Measurements from ENCODE around the gene DGAT2L6. TPM values are rescaled to one million over a fixed set of nuclear protein-coding genes. Genes with fewer than 3 reads are reported as not detected.
A peak's percentile ranks its signal among the peaks of the same experiment; 100 is the strongest.

The DGAT2L6 gene, protein sequence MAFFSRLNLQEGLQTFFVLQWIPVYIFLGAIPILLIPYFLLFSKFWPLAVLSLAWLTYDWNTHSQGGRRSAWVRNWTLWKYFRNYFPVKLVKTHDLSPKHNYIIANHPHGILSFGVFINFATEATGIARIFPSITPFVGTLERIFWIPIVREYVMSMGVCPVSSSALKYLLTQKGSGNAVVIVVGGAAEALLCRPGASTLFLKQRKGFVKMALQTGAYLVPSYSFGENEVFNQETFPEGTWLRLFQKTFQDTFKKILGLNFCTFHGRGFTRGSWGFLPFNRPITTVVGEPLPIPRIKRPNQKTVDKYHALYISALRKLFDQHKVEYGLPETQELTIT
- total RNA-seq (not detected in 2 replicates), polyA plus RNA-seq (0.16 TPM in 1 of 2 replicates, not detected in the other)

DNA sequence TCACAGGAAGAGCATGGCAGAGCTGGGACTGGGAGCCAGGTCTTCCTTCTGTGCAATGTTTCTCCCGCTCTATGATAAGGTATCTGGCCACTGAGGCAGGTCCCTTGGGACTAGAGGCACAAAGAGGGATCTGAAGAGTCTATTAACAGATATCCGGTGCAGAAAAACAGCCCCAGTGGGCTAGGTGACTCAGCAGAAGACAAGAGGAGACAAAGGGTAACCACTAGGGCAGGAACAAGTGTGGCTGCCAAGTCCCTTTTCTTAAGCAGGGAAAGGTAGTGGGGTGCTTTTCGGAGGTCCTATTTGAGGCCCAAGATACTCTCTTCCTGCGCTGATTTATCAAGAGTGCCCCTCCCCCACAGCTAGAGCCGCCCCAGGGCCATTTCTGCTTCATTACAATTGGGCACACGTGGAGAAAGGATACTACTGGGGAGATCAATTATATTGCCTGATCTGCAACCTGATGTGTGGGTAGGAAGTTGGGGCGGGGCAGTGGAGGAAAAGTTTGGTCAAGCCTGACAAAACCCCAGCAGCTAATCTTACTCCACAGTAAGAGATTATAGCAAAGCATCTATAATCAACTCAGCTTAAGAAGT, at the start of gene DGAT2L6:
TSS of gene DGAT2L6 (plus strand) at position 546 of the 596 bp plus-strand sequence. CDS start 100 bp downstream, outside the sequence.
- no peak within 1 kb of the TSS for H3K4me3 ChIP-seq
- no peaks in the 10 kb centered on the region for H3K9me2 ChIP-seq (replicated peaks; ENCODE audit: insufficient read depth)
- H3K4me1 ChIP-seq (ENCODE audit: insufficient read depth), result no peaks in the 10 kb centered on the region
- no peaks in the 10 kb centered on the region for H3K27me3 ChIP-seq
- no peak within 1 kb of the TSS for H3K27ac ChIP-seq
- no peaks in the 10 kb centered on the region for H3K9me3 ChIP-seq (ENCODE audit: low read depth)
- no peaks in the 10 kb centered on the region for H4K20me1 ChIP-seq (ENCODE audit: insufficient read depth, poor library complexity, severe bottlenecking)
- no peak for DNase-seq (ENCODE audit: low spot score)
- H3K36me3 ChIP-seq (replicated peaks; ENCODE audit: insufficient read depth, low read depth), result no peaks in the 10 kb centered on the region
- H3K79me2 ChIP-seq, result no peaks in the 10 kb centered on the region
- WGBS (ENCODE audit: low lambda C conversion rate, missing lambda C conversion rate), result 58% methylated on average over 7 of the region's 7 CpGs
- no peak within 1 kb of the TSS for H2AFZ ChIP-seq
- no peak within 1 kb of the TSS for H3K4me2 ChIP-seq
- TF ChIP-seq EZH2 (IDR thresholded peaks at IDR 0.05; ENCODE audit: borderline replicate concordance), result no peak
- TF ChIP-seq, protein P1, sequence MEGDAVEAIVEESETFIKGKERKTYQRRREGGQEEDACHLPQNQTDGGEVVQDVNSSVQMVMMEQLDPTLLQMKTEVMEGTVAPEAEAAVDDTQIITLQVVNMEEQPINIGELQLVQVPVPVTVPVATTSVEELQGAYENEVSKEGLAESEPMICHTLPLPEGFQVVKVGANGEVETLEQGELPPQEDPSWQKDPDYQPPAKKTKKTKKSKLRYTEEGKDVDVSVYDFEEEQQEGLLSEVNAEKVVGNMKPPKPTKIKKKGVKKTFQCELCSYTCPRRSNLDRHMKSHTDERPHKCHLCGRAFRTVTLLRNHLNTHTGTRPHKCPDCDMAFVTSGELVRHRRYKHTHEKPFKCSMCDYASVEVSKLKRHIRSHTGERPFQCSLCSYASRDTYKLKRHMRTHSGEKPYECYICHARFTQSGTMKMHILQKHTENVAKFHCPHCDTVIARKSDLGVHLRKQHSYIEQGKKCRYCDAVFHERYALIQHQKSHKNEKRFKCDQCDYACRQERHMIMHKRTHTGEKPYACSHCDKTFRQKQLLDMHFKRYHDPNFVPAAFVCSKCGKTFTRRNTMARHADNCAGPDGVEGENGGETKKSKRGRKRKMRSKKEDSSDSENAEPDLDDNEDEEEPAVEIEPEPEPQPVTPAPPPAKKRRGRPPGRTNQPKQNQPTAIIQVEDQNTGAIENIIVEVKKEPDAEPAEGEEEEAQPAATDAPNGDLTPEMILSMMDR (IDR thresholded peaks at IDR 0.05; ENCODE audit: poor library complexity), result no peak
- TF ChIP-seq EZH2phosphoT487 (IDR thresholded peaks at IDR 0.05; ENCODE audit: low read depth, severe bottlenecking, unreplicated experiment), result no peak

DNA sequence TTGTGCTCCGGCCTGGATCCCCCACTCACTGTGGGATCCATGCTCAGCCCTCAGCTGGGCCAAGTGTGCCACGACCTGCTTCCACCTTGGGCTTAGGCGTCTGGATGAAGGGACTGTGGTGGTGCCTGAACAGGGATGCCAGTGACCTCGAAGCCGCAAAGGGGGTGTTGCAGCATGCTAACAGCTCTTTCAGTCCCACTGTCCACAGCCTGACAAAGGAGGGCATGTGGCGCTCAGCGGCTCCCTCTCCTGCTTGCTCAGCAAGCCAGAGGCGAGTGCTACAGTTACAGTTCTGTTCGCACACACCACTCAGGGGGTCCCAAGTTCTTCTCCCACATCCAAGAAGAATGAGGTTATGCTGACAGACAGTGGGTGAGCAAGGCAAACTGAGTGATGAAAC, 49.2 kb upstream of the DGAT2L6 start:
- H3K27me3 ChIP-seq, result no peaks in the 10 kb centered on the region
- H3K36me3 ChIP-seq (replicated peaks; ENCODE audit: insufficient read depth, low read depth), result no peaks in the 10 kb centered on the region
- no peaks in the 10 kb centered on the region for H3K79me2 ChIP-seq
- H3K9me2 ChIP-seq (replicated peaks; ENCODE audit: insufficient read depth), result no peaks in the 10 kb centered on the region
- no peaks in the 10 kb centered on the region for H3K9me3 ChIP-seq (ENCODE audit: low read depth)
- DNase-seq (ENCODE audit: low spot score), result no peak
- H3K27ac ChIP-seq, result no peak overlapping the region
- WGBS (ENCODE audit: low lambda C conversion rate, missing lambda C conversion rate), result 65% methylated on average over 9 of the region's 9 CpGs
- no peak overlapping the region for H2AFZ ChIP-seq
- no peaks in the 10 kb centered on the region for H3K4me1 ChIP-seq (ENCODE audit: insufficient read depth)
- H3K4me2 ChIP-seq, result no peak overlapping the region
- no peaks in the 10 kb centered on the region for H4K20me1 ChIP-seq (ENCODE audit: insufficient read depth, poor library complexity, severe bottlenecking)
- TF ChIP-seq, protein P1 (IDR thresholded peaks at IDR 0.05; ENCODE audit: poor library complexity), result no peak
- TF ChIP-seq EZH2phosphoT487 (IDR thresholded peaks at IDR 0.05; ENCODE audit: low read depth, severe bottlenecking, unreplicated experiment), result no peak
- no peak overlapping the region for H3K4me3 ChIP-seq

DNA sequence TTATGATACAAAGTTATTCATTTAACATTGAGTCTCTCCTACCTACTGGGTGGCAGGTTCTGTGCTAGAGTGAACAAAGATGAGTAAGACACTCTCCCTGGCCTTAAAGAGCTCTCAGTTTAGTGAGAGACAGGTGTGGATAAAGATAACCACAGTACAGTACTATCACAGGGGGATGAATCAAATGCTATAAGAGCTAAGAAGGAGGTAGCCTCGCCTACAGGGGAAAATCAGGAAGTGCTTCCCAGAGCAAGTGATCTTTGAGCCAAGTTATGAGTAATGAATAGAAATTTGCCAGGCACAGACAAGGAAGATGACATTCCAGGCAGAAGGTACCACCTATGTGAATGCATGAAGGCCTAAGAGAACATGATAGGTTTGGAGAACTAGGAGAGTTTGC, 47.5 kb upstream of the DGAT2L6 start:
- H3K27ac ChIP-seq, result peak overlapping the region; percentile 26
- no peaks in the 10 kb centered on the region for H3K36me3 ChIP-seq (replicated peaks; ENCODE audit: insufficient read depth, low read depth)
- H4K20me1 ChIP-seq (ENCODE audit: insufficient read depth, poor library complexity, severe bottlenecking), result no peaks in the 10 kb centered on the region
- H3K4me3 ChIP-seq, result no peak overlapping the region
- H2AFZ ChIP-seq, result no peak overlapping the region
- peaks cover 6% of the 10 kb centered on the region for H3K79me2 ChIP-seq
- TF ChIP-seq, protein P1 (IDR thresholded peaks at IDR 0.05; ENCODE audit: poor library complexity), result no peak
- TF ChIP-seq EZH2 (IDR thresholded peaks at IDR 0.05; ENCODE audit: borderline replicate concordance), result no peak
- no peak for TF ChIP-seq EZH2phosphoT487 (IDR thresholded peaks at IDR 0.05; ENCODE audit: low read depth, severe bottlenecking, unreplicated experiment)
- H3K4me1 ChIP-seq (ENCODE audit: insufficient read depth), result peaks cover 2% of the 10 kb centered on the region
- peak; percentile 6 for DNase-seq (ENCODE audit: low spot score)
- no peaks in the 10 kb centered on the region for H3K9me3 ChIP-seq (ENCODE audit: low read depth)
- H3K4me2 ChIP-seq, result no peak overlapping the region
- no peaks in the 10 kb centered on the region for H3K27me3 ChIP-seq
- WGBS (ENCODE audit: low lambda C conversion rate, missing lambda C conversion rate), result 19% methylated on average over 1 of the region's 1 CpG
- H3K9me2 ChIP-seq (replicated peaks; ENCODE audit: insufficient read depth), result no peaks in the 10 kb centered on the region
